Coronary artery (tissue), 2 donors: ENCODE results near the gene VPS13A.

Experiments used
- DNase-seq: peaks from one replicate; pipeline ENCODE4 v3.0.0-alpha.2; 2017; ENCODE audit warnings: low spot score
- H3K27ac ChIP-seq, 2 donors: fragments of 200-600 bp; sonication (generic); one replicate each; pipeline ENCODE4 v1.5.1; 2016 to 2019
- H3K4me3 ChIP-seq: fragments of 200-600 bp; sonication (generic); 2 replicates; pipeline ENCODE4 v1.5.1; 2016; ENCODE audit warnings: mild to moderate bottlenecking, moderate library complexity
- TF ChIP-seq, protein P1 (sequence below): fragments of 200-600 bp; sonication (generic); IDR thresholded peaks from one replicate; pipeline ENCODE4 v1.5.1; 2019; ENCODE audit warnings: antibody characterized with exemption

The VPS13A gene

DNA sequence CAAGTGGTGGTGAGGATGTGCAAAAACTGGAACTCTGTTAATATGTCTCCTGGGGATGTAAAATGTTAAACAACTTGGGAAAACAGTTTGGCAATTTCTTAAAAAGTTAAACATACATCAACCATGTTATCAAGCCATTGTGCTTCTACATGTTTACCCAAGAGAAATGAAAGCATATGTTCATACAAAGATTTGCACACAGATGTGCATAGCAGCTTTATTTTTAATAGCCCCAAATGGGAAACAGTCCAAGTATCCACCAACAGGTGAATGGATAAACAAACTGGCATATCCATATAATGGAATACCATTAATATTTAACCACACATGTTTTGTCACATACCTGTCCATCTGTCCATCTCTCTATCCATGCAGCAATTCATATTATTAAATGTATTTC, 6.2 kb downstream of the VPS13A start:
- Histone ChIP-seq H3K27ac (no peak overlapping the region), H3K4me3 (no peak overlapping the region)
- TF ChIP-seq, protein P1, sequence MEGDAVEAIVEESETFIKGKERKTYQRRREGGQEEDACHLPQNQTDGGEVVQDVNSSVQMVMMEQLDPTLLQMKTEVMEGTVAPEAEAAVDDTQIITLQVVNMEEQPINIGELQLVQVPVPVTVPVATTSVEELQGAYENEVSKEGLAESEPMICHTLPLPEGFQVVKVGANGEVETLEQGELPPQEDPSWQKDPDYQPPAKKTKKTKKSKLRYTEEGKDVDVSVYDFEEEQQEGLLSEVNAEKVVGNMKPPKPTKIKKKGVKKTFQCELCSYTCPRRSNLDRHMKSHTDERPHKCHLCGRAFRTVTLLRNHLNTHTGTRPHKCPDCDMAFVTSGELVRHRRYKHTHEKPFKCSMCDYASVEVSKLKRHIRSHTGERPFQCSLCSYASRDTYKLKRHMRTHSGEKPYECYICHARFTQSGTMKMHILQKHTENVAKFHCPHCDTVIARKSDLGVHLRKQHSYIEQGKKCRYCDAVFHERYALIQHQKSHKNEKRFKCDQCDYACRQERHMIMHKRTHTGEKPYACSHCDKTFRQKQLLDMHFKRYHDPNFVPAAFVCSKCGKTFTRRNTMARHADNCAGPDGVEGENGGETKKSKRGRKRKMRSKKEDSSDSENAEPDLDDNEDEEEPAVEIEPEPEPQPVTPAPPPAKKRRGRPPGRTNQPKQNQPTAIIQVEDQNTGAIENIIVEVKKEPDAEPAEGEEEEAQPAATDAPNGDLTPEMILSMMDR = no peak
- DNase-seq = no peak

DNA sequence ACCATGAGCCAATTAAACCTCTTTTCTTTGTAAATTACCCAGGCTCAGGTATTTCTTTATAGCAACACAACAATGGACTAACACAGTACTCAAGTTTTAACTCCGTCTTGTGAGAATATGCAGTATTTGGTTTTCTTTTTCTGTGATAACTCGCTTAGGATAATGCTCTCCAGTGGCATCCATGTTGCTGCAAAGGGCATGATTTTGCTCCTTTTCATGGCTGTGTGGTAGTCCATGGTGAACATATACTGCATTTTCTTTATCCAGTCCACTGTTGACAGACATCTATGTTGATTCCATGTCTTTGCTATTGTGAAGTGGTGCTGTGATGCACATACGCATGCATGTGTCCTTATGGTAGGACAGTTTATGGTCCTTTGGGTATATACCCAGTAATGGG, 10.9 kb downstream of the VPS13A start:
- Histone ChIP-seq H3K4me3 (no peak overlapping the region), H3K27ac (no peak overlapping the region)
- TF ChIP-seq, protein P1 = no peak
- no peak for DNase-seq

DNA sequence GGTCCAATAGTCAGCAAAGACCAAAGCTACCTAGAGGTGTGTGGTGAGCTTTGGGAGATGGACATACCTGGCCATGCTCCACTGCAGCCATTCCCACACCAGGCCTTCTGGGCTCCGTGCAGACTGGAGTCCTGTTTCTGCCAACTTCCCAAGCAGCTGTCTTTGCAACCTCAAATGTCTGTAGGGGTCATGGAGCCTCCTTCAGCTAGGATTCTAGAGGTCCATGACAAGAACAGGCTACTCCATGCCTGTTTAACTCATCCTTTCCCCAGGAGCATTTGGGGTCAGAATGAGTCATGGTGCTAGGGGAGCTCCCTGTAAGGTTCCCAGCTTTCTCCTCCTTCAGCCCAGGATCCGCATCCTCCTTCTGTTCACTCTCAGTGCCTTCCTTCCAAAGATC, 17.1 kb downstream of the VPS13A start:
- H3K27ac ChIP-seq = no peak overlapping the region
- H3K4me3 ChIP-seq = no peak overlapping the region
- TF ChIP-seq, protein P1 = no peak
- DNase-seq = no peak

DNA sequence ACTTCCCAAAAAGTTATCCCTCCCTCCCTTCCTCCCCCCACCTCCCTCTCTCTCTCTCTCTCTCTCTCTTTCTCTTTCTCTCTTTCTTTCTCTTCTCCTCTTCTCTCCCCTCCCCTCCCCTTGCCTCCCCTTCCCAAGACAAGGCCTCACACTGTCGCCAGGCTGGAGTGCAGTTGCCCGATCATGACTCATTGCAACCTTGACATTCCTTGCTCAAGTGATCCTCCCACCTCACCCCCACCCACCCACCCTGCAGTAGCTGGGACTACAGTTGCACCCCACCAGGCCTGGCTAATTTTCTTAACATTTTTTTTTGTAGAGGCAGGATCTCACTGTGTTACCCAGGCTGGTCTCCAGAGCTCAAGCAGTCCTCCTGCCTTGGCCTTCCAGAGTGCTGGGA, 32.8 kb downstream of the VPS13A start:
- no peak for DNase-seq
- TF ChIP-seq, protein P1 = no peak
- no peak overlapping the region for H3K27ac ChIP-seq

DNA sequence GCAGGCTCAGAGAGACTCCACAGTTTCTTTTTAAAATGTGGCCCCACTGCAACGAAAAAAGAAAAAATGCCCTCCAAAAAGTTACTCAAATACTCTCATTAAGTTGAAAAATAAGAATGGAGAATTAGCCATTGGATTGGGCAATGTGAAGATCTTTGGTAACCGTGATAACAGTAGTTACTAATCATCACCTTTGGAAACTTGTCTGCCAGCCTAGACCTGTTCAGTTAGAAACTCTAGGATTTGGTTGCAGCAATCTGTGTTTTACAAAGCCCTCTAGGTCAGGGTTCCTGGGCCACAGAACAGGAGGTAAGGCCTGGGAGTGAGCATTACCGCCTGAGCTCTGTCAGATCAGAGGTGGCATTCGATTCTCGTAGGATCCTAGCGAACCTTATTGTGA, 34.2 kb downstream of the VPS13A start:
- DNase-seq = no peak
- no peak overlapping the region for H3K27ac ChIP-seq
- H3K4me3 ChIP-seq = no peak overlapping the region
- TF ChIP-seq, protein P1 = no peak

More for the DNA sequence above, 32.8 kb downstream of the VPS13A start:
- H3K4me3 ChIP-seq = no peak overlapping the region

DNA sequence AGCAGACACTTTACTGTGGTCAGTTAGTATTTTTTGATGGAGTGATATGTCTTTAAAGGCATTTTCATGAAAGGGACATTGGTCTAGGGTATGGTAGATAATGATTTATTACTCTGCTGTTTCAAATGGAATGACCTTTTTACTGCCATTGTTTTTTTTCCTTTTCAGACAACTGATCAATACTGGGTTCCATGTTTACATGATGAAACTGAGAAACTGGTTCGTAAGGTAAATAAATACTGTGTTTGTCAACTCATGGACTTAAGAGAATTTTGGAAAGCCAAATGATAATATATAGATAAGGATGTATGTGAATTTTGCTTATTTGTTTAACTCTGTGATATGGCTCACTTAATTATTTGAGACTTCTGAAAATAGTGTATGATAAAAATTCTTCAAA, 35.5 kb downstream of the VPS13A start:
- no peak for DNase-seq
- TF ChIP-seq, protein P1 = no peak
- Histone ChIP-seq H3K27ac (no peak overlapping the region), H3K4me3 (no peak overlapping the region)

DNA sequence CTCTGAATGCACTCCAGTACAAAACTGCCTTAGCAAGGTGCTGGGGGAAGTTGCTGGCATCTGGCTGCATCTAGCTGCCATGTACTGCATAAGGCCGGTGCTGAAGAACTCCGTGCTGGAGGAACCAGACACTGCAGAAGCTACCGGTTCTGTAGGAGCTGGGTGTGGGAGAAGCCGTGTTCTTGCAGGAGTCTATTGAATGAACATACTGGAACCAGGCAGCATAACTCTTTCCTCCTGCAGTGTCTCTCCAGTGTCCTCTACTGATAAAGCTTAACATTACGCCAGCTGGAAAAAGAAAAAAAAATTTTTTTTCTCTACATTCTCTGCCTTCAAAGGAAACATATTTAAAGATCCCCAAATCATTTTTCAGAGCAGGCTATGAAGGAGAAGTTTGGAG, 38.5 kb downstream of the VPS13A start:
- TF ChIP-seq, protein P1 = no peak
- Histone ChIP-seq H3K27ac (no peak overlapping the region), H3K4me3 (no peak overlapping the region)
- DNase-seq = no peak
